Measurements from ENCODE around the gene ETS1. TPM values are rescaled to one million over a fixed set of nuclear protein-coding genes. Genes with fewer than 3 reads are reported as not detected.

The ETS1 gene
- total and polyA plus RNA-seq, 2 experiments from 2014 or later: 1.7 to 10.2 TPM

DNA sequence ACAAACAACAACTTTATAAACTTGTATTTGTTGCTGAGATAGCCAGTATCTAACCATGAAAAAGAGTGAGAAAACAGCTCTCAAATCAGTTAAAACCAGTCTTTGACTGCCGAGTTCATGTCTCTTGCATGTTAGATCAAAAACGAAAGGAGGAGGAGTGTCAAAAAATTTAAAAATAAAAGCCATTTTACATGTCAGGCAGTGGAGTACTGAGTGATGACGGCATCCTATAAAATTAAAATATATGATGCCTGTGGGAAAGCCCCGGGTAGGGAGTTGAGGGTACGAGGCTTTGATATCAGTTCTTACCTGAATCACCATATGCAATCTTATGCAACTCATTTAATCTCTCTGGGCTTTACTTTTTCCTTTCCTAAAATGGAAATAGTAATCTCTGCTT lies 117.3 kb downstream of the ETS1 start:
- Histone ChIP-seq H3K27me3 (peaks cover 60% of the 10 kb centered on the region), H3K27ac (no peak overlapping the region), H3K4me3 (no peak overlapping the region), H3K36me3 (no peaks in the 10 kb centered on the region), H3K4me1 (ENCODE audit: low read depth) (peaks cover 13% of the 10 kb centered on the region), H3K9me3 (ENCODE audit: low read depth) (no peaks in the 10 kb centered on the region)
- DNase-seq (ENCODE audit: low read depth in 1 of 2, low spot score in 1 of 2): no peak
- TF ChIP-seq, protein P1, sequence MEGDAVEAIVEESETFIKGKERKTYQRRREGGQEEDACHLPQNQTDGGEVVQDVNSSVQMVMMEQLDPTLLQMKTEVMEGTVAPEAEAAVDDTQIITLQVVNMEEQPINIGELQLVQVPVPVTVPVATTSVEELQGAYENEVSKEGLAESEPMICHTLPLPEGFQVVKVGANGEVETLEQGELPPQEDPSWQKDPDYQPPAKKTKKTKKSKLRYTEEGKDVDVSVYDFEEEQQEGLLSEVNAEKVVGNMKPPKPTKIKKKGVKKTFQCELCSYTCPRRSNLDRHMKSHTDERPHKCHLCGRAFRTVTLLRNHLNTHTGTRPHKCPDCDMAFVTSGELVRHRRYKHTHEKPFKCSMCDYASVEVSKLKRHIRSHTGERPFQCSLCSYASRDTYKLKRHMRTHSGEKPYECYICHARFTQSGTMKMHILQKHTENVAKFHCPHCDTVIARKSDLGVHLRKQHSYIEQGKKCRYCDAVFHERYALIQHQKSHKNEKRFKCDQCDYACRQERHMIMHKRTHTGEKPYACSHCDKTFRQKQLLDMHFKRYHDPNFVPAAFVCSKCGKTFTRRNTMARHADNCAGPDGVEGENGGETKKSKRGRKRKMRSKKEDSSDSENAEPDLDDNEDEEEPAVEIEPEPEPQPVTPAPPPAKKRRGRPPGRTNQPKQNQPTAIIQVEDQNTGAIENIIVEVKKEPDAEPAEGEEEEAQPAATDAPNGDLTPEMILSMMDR (IDR thresholded peaks at IDR 0.05; ENCODE audit: low read depth, low read length): no peak

DNA sequence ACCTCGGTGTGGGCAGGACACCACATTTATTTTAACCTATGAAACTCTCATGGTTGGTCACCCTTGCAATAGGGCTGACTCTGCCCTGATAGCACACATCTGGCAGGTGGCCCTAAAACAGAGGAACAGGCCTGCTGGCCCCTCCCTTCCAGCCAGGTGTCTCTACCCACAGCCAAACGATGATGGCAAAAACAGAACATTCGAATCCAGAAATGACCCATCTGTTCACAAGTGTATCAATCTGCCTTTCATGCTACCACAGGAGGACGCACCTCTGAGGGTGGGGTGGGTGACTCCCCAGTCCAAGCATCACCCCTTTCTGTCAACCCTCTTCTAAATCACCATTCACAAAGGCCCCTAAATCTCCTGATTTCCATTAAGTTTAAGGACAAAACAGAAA lies 118.1 kb downstream of the ETS1 start:
- no peaks in the 10 kb centered on the region for H3K9me3 ChIP-seq (ENCODE audit: low read depth)
- H3K4me1 ChIP-seq (ENCODE audit: low read depth): peaks cover 6% of the 10 kb centered on the region
- H3K27me3 ChIP-seq: peaks cover 68% of the 10 kb centered on the region
- TF ChIP-seq, protein P1 (IDR thresholded peaks at IDR 0.05; ENCODE audit: low read depth, low read length): no peak
- DNase-seq (ENCODE audit: low read depth in 1 of 2, low spot score in 1 of 2): no peak
- no peak overlapping the region for H3K27ac ChIP-seq
- H3K4me3 ChIP-seq: no peak overlapping the region
- H3K36me3 ChIP-seq: no peaks in the 10 kb centered on the region

DNA sequence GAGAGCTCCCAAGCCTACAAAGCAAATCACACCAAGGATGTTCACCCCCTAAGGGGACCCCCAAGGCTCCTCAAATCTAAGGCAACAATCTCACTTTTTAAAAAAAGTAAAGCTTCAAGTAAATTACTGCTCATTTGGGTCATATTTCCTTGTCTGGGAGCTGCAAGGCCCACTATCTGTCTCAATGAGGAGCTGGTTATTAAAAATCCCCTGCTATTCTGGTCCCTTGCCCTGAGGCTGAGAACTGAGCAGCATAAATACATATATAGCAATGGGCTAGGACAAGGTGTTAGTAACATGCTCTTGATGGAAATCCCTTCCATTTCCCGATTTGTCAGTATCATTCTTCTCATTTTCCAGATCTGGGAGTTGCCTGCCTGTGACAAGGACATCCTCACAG lies 119.2 kb downstream of the ETS1 start:
- no peak overlapping the region for H3K4me3 ChIP-seq
- H3K9me3 ChIP-seq (ENCODE audit: low read depth): no peaks in the 10 kb centered on the region
- no peak for DNase-seq (ENCODE audit: low read depth in 1 of 2, low spot score in 1 of 2)
- H3K27me3 ChIP-seq: peaks cover 68% of the 10 kb centered on the region
- no peaks in the 10 kb centered on the region for H3K36me3 ChIP-seq
- TF ChIP-seq, protein P1 (IDR thresholded peaks at IDR 0.05; ENCODE audit: low read depth, low read length): no peak
- H3K27ac ChIP-seq: no peak overlapping the region
- peaks cover 14% of the 10 kb centered on the region for H3K4me1 ChIP-seq (ENCODE audit: low read depth)

DNA sequence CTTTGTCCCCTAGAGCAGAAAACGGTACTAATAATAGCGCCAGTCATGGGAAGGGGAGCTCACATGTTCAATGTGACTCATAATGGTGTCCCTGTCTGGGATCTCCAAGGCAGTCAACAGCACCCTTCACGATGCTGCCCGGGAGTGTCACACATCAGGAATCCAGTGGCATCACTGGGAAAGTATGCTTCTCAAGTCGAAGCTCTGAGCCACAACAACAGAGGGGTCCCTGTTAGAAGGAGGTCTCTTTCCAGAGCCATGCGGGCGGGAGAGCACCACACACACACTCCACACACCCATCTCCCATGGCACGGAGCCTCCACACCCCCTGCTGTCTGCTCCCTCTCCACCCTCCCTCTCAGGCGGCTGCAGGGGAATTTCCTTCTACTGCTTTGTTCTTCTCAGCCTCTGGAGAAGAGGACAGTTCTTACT lies 119.7 kb downstream of the ETS1 start:
- H3K36me3 ChIP-seq: no peaks in the 10 kb centered on the region
- H3K9me3 ChIP-seq (ENCODE audit: low read depth): no peaks in the 10 kb centered on the region
- H3K4me1 ChIP-seq (ENCODE audit: low read depth): peaks cover 18% of the 10 kb centered on the region
- peaks cover 66% of the 10 kb centered on the region for H3K27me3 ChIP-seq
- peak in 1 of 2 donors; percentile 78 for DNase-seq (ENCODE audit: low read depth in 1 of 2, low spot score in 1 of 2)
- H3K4me3 ChIP-seq: no peak overlapping the region
- H3K27ac ChIP-seq: no peak overlapping the region
- TF ChIP-seq, protein P1 (IDR thresholded peaks at IDR 0.05; ENCODE audit: low read depth, low read length): peak; percentile 31

- Histone ChIP-seq H3K9me3 (ENCODE audit: low read depth) (no peaks in the 10 kb centered on the region), H3K27me3 (peaks cover 60% of the 10 kb centered on the region), H3K4me1 (ENCODE audit: low read depth) (peaks cover 18% of the 10 kb centered on the region), H3K36me3 (no peaks in the 10 kb centered on the region), H3K27ac (no peak overlapping the region), H3K4me3 (no peak overlapping the region)
- no peak for DNase-seq (ENCODE audit: low read depth in 1 of 2, low spot score in 1 of 2)
- TF ChIP-seq, protein P1 (IDR thresholded peaks at IDR 0.05; ENCODE audit: low read depth, low read length): no peak
Observed at GRCh38 chr11:128467041-128467440, 120.3 kb downstream of the ETS1 start.
